HepG2 (cell line): ENCODE results near the gene RNF114. TPM values are rescaled to one million over a fixed set of nuclear protein-coding genes. Genes with fewer than 3 reads are reported as not detected.
A peak's percentile ranks its signal among the peaks of the same experiment; 100 is the strongest.

Experiments used
- CBX1 ChIP-seq: IDR thresholded peaks from one replicate; pipeline ENCODE4 v1.6.1; 2016; ENCODE audit warnings: antibody characterized with exemption, low read depth
- CHD4 ChIP-seq: fragments of 200-600 bp; sonication (generic); IDR thresholded peaks from 2 replicates; pipeline ENCODE4 v1.7.0; 2017; ENCODE audit warnings: mild to moderate bottlenecking, low read length, borderline replicate concordance
- GABPA ChIP-seq, 2 experiments: IDR thresholded peaks; 2 replicates each; pipeline ENCODE4 v1.6.1; 2011 to 2016; ENCODE audit warnings: low read depth in 2 of 2, low read length in 1 of 2, missing biosample characterization in 1 of 2, missing genetic modification characterization in 1 of 2
- KAT7 ChIP-seq: IDR thresholded peaks from 2 replicates; pipeline ENCODE4 v1.6.1; 2018; ENCODE audit warnings: borderline replicate concordance, missing compliant biosample characterization
- NR3C1 ChIP-seq: sonication (generic); formaldehyde crosslinking; IDR thresholded peaks from 2 replicates; pipeline ENCODE4 v1.4.0; 2020; ENCODE audit warnings: missing genetic modification reagents
- ONECUT2 ChIP-seq: sonication (generic); formaldehyde crosslinking; IDR thresholded peaks from 2 replicates; pipeline ENCODE4 v1.4.0; 2020; ENCODE audit warnings: missing genetic modification reagents
- RARG ChIP-seq: sonication (generic); formaldehyde crosslinking; IDR thresholded peaks from 2 replicates; pipeline ENCODE4 v1.4.0; 2020; ENCODE audit warnings: low read depth, mild to moderate bottlenecking, missing genetic modification reagents
- SALL2 ChIP-seq: sonication (generic); formaldehyde crosslinking; IDR thresholded peaks from 2 replicates; pipeline ENCODE4 v1.8.1; 2023; ENCODE audit warnings: mild to moderate bottlenecking, missing genetic modification reagents, inconsistent platforms
- STAT5B ChIP-seq: sonication (generic); formaldehyde crosslinking; IDR thresholded peaks from 2 replicates; pipeline ENCODE4 v1.4.0; 2020; ENCODE audit warnings: missing genetic modification reagents
- TBX3 ChIP-seq: fragments of 450-650 bp; IDR thresholded peaks from 2 replicates; pipeline ENCODE4 v1.6.1; 2017; ENCODE audit warnings: antibody characterized with exemption, mild to moderate bottlenecking, inconsistent platforms, borderline replicate concordance
- TCF12 ChIP-seq, 2 experiments: fragments of 450-650 bp in 1 of 2; sonication (generic) in 1 of 2; formaldehyde crosslinking in 1 of 2; IDR thresholded peaks; 2 replicates each; pipeline versions ENCODE4 v1.6.1 to v1.8.0; 2017 to 2022; ENCODE audit warnings: antibody characterized with exemption in 1 of 2, mild to moderate bottlenecking in 1 of 2, missing genetic modification reagents in 1 of 2, moderate library complexity in 1 of 2
- YEATS2 ChIP-seq: sonication (generic); formaldehyde crosslinking; IDR thresholded peaks from 2 replicates; pipeline ENCODE4 v1.4.0; 2020; ENCODE audit warnings: missing genetic modification reagents, borderline replicate concordance
- ZBTB3 ChIP-seq: sonication (generic); formaldehyde crosslinking; IDR thresholded peaks from 2 replicates; pipeline ENCODE4 v1.4.0; 2020; ENCODE audit warnings: low read depth, mild to moderate bottlenecking, moderate library complexity, missing genetic modification reagents, borderline replicate concordance
- ZFP36 ChIP-seq: fragments of 150-350 bp; IDR thresholded peaks from 2 replicates; pipeline ENCODE4 v1.6.1; 2018; ENCODE audit warnings: borderline replicate concordance, low read length, low read depth; ENCODE audit not compliant: partially characterized antibody
- ZFP90 ChIP-seq: sonication (generic); formaldehyde crosslinking; IDR thresholded peaks from 2 replicates; pipeline ENCODE4 v1.8.0; 2022; ENCODE audit warnings: missing genetic modification reagents, mild to moderate bottlenecking, inconsistent platforms, borderline replicate concordance
- ZNF17 ChIP-seq: sonication (generic); formaldehyde crosslinking; IDR thresholded peaks from 2 replicates; pipeline ENCODE4 v1.5.0; 2020; ENCODE audit warnings: mild to moderate bottlenecking, missing genetic modification reagents
- ZNF331 ChIP-seq: sonication (generic); formaldehyde crosslinking; IDR thresholded peaks from 2 replicates; pipeline ENCODE4 v1.4.0; 2020; ENCODE audit warnings: missing genetic modification reagents
- ZNF33B ChIP-seq: sonication (generic); formaldehyde crosslinking; IDR thresholded peaks from 2 replicates; pipeline ENCODE4 v1.5.1; 2020; ENCODE audit warnings: mild to moderate bottlenecking, missing genetic modification reagents
- ZNF614 ChIP-seq: IDR thresholded peaks from 2 replicates; pipeline ENCODE4 v1.6.1; 2018; ENCODE audit warnings: missing biosample characterization, missing genetic modification reagents, inconsistent platforms, borderline replicate concordance
- ZNF616 ChIP-seq: sonication (generic); formaldehyde crosslinking; IDR thresholded peaks from 2 replicates; pipeline ENCODE4 v1.5.0; 2020; ENCODE audit warnings: low read depth, mild to moderate bottlenecking, missing genetic modification reagents
- ZNF678 ChIP-seq: sonication (generic); formaldehyde crosslinking; IDR thresholded peaks from 2 replicates; pipeline ENCODE4 v1.4.0; 2020; ENCODE audit warnings: mild to moderate bottlenecking, missing genetic modification reagents
- ZNF781 ChIP-seq: sonication (generic); formaldehyde crosslinking; IDR thresholded peaks from 2 replicates; pipeline ENCODE4 v1.5.1; 2020; ENCODE audit warnings: borderline replicate concordance, mild to moderate bottlenecking, missing genetic modification reagents; ENCODE audit errors: not compliant biosample characterization
- ZNF839 ChIP-seq: sonication (generic); formaldehyde crosslinking; IDR thresholded peaks from 2 replicates; pipeline ENCODE4 v1.4.0; 2020; ENCODE audit warnings: missing genetic modification reagents, mild to moderate bottlenecking, borderline replicate concordance
- ZSCAN29 ChIP-seq: sonication (generic); formaldehyde crosslinking; conservative IDR thresholded peaks from 2 replicates; pipeline ENCODE4 v1.4.0; 2020; ENCODE audit warnings: mild to moderate bottlenecking, missing genetic modification reagents
- ZSCAN9 ChIP-seq: IDR thresholded peaks from 2 replicates; pipeline ENCODE4 v1.6.1; 2016; ENCODE audit warnings: borderline replicate concordance
- polyA plus RNA-seq, 8 experiments: library from polyadenylated mRNA; depleted of rRNA in 3 of 8; stranded (reverse) in 7 of 8; unstranded in 1 of 8; fragments of >200 nt; fragmentation: Illumina TruSeq in 4 of 8; extraction: Trizol in 4 of 8; gene quantifications; 2 replicates each; pipeline versions ENCODE4 v1.2.1 to v1.2.3, GENCODE V29; 2011 to 2016; ENCODE audit warnings: low read depth in 4 of 8, missing spikeins in 1 of 8, mixed read lengths in 1 of 8; ENCODE audit not compliant: insufficient read depth in 1 of 8
- total RNA-seq, 5 experiments: library from RNA; depleted of rRNA; stranded (reverse); fragments of >200 nt; fragmentation: Illumina TruSeq; extraction: Trizol; gene quantifications; 2 replicates each; pipeline ENCODE4 v1.2.3, GENCODE V29; 2016; ENCODE audit warnings: low read depth in 1 of 5
- TF ChIP-seq, protein P1 (sequence below): sonication (generic); formaldehyde crosslinking; IDR thresholded peaks from 2 replicates; pipeline ENCODE4 v1.8.1; 2023; ENCODE audit warnings: mild to moderate bottlenecking, missing genetic modification reagents, borderline replicate concordance
- TF ChIP-seq, protein P2 (sequence below): sonication (generic); formaldehyde crosslinking; IDR thresholded peaks from 2 replicates; pipeline ENCODE4 v1.4.0; 2020; ENCODE audit warnings: missing genetic modification reagents
- TF ChIP-seq, protein P3 (sequence below): sonication (generic); formaldehyde crosslinking; IDR thresholded peaks from 2 replicates; pipeline ENCODE4 v1.4.0; 2020; ENCODE audit warnings: missing genetic modification reagents, borderline replicate concordance

Gene RNF114
- total and polyA plus RNA-seq, 2 of the 13 experiments (the other 11 are each of a cell fraction or from before 2014, with no cell fraction given) = 119 to 126 TPM

DNA sequence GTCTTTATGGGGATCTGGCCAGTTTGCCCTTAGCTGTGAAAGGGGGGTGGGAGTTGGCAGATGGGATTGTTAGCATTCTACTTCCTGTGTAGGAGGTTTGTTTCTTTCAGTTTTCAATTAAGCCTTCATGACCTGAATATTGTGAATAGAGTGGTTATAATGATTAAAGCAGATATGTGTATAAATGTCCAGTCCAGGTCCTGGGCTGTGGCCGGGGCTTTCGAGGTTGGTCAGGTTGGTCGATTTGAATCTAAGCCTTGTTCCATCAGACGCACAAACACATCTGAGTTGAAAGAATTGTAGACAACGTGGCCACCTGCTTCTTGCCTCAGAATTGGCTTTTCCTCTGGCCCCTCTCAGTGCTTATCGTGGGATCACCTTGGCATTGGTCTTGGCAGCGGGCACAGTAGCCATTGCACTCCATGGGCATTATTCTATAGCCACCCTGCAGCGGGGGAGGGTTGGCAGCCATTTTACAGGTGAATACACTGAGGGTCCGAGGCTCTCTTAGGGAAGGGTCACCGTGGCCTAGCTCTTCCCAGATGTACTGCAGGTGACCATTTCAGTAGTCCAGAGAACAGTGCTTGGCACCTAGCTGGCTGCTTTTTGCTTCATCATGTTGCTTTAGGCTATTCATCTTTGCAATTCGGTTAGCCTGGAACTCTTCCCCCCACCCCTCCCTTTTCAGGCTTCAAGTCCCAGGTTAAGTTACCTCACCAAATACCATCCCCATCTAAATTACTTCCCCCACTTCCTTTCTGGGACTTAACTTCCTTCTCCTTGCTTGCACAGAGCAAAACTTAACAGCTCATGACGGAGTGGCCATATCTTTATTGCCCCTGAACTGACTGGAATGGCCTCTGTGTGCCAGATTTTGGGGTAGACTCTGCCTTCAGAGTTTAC, 1.1 kb downstream of the RNF114 start (continued):
- no peak for TF ChIP-seq ZNF781 (CRISPR knock-in tag)
- TF ChIP-seq ZNF17 (CRISPR knock-in tag) = no peak
- no peak for TF ChIP-seq ZNF614
- TF ChIP-seq KAT7 = no peak
- TF ChIP-seq, protein P1, sequence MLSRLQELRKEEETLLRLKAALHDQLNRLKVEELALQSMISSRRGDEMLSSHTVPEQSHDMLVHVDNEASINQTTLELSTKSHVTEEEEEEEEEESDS (CRISPR knock-in tag) = no peak
- TF ChIP-seq STAT5B (CRISPR knock-in tag) = no peak
- TF ChIP-seq, protein P2, sequence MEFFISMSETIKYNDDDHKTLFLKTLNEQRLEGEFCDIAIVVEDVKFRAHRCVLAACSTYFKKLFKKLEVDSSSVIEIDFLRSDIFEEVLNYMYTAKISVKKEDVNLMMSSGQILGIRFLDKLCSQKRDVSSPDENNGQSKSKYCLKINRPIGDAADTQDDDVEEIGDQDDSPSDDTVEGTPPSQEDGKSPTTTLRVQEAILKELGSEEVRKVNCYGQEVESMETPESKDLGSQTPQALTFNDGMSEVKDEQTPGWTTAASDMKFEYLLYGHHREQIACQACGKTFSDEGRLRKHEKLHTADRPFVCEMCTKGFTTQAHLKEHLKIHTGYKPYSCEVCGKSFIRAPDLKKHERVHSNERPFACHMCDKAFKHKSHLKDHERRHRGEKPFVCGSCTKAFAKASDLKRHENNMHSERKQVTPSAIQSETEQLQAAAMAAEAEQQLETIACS (CRISPR knock-in tag) = 0 out of 2 replicates have a peak, but pooled peaks have one; percentile 46
- TF ChIP-seq GABPA (IDR thresholded peaks at IDR 0.05; ENCODE audit: low read depth, low read length) = no peak
- TF ChIP-seq GABPA (CRISPR knock-in tag; IDR thresholded peaks at IDR 0.05; ENCODE audit: low read depth) = no peak
- peak; percentile 74; the same call in 1 of the 2 replicates for TF ChIP-seq ZFP90 (CRISPR knock-in tag)
- no peak for TF ChIP-seq ZNF33B (CRISPR knock-in tag)
- TF ChIP-seq ZBTB3 (CRISPR knock-in tag) = no peak
- TF ChIP-seq ZNF616 (CRISPR knock-in tag) = no peak
- no peak for TF ChIP-seq RARG (CRISPR knock-in tag)
- TF ChIP-seq ZNF331 (CRISPR knock-in tag) = 0 out of 2 replicates have a peak, but pooled peaks have one; percentile 0
- no peak for TF ChIP-seq TBX3
- TF ChIP-seq ZNF678 (CRISPR knock-in tag) = no peak
- no peak for TF ChIP-seq ONECUT2 (CRISPR knock-in tag)
- TF ChIP-seq SALL2 = peak; percentile 81
- TF ChIP-seq NR3C1 (CRISPR knock-in tag) = no peak
- peak; percentile 23; the same call in 1 of the 2 replicates for TF ChIP-seq YEATS2 (CRISPR knock-in tag)
- no peak for TF ChIP-seq ZFP36
- no peak for TF ChIP-seq CBX1
- TF ChIP-seq, protein P3, sequence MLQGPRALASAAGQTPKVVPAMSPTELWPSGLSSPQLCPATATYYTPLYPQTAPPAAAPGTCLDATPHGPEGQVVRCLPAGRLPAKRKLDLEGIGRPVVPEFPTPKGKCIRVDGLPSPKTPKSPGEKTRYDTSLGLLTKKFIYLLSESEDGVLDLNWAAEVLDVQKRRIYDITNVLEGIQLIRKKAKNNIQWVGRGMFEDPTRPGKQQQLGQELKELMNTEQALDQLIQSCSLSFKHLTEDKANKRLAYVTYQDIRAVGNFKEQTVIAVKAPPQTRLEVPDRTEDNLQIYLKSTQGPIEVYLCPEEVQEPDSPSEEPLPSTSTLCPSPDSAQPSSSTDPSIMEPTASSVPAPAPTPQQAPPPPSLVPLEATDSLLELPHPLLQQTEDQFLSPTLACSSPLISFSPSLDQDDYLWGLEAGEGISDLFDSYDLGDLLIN (CRISPR knock-in tag) = 0 out of 2 replicates have a peak, but pooled peaks have one; percentile 43
- no peak for TF ChIP-seq ZSCAN29 (CRISPR knock-in tag)
- no peak for TF ChIP-seq ZSCAN9 (CRISPR knock-in tag)
- TF ChIP-seq ZNF839 (CRISPR knock-in tag) = 0 out of 2 replicates have a peak, but pooled peaks have one; percentile 44
- no peak for TF ChIP-seq TCF12 (IDR thresholded peaks at IDR 0.05)
- no peak for TF ChIP-seq TCF12 (CRISPR knock-in tag; IDR thresholded peaks at IDR 0.05)
- no peak for TF ChIP-seq CHD4
